Panc1 (cell line): Measurements from ENCODE around the gene CWH43.

Source experiments
- POLR2AphosphoS5 ChIP-seq: IDR thresholded peaks from 2 replicates; pipeline ENCODE4 v1.6.1; 2012; ENCODE audit warnings: mild to moderate bottlenecking, low read depth, low read length, moderate library complexity
- SIN3A ChIP-seq: IDR thresholded peaks from 2 replicates; pipeline ENCODE4 v1.6.1; 2012; ENCODE audit warnings: low read depth, mild to moderate bottlenecking, low read length, moderate library complexity, borderline replicate concordance; ENCODE audit not compliant: insufficient read depth
- TF ChIP-seq, protein P1 (sequence below): fragments of 450-650 bp; IDR thresholded peaks from 2 replicates; pipeline ENCODE4 v1.5.1; 2017; ENCODE audit warnings: mild to moderate bottlenecking

DNA sequence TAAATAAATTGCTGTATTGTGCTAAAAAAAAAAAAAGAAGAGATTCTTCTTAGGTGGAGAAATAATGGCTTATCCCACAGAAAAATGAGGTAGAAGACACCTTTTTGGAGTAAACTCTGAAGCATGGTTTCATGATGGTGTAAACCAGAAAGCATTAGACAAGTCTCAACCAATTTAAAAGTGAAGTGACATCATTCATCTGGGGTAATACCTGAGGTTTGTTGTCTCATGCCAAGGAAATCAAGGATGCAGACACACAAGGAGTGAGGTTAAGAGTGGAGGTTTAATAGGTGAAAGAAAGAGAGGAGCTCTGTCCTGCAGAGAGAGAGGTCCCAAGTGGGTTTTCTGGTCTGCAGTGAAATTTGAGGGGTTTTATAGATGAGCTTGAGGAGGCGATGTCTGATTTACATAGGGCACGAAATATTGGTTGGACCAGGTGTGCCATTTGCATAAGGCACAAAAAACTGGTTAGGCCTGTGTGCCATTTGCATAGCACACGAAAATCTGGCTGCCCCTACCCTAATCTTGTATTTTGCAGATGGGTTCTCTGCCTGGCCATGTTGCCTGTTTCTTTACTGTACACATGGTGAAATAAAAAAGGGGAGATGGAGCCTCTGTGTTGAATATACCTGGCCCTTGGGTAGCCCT is 25.0 kb upstream of the CWH43 start:
- TF ChIP-seq, protein P1, sequence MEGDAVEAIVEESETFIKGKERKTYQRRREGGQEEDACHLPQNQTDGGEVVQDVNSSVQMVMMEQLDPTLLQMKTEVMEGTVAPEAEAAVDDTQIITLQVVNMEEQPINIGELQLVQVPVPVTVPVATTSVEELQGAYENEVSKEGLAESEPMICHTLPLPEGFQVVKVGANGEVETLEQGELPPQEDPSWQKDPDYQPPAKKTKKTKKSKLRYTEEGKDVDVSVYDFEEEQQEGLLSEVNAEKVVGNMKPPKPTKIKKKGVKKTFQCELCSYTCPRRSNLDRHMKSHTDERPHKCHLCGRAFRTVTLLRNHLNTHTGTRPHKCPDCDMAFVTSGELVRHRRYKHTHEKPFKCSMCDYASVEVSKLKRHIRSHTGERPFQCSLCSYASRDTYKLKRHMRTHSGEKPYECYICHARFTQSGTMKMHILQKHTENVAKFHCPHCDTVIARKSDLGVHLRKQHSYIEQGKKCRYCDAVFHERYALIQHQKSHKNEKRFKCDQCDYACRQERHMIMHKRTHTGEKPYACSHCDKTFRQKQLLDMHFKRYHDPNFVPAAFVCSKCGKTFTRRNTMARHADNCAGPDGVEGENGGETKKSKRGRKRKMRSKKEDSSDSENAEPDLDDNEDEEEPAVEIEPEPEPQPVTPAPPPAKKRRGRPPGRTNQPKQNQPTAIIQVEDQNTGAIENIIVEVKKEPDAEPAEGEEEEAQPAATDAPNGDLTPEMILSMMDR = no peak
- TF ChIP-seq SIN3A = no peak
- TF ChIP-seq POLR2AphosphoS5 = no peak
